NOMO-1 treated with DMSO at 0.1 percent for 48 hours (cell line): Measurements from ENCODE around the gene UNC80.

Experiments used
- DNase-seq: peaks from one replicate; lab custom pipeline; 2025; ENCODE audit not compliant: unreplicated experiment; lab: John Stamatoyannopoulos, UW

Gene UNC80

GRCh38 chr2:209905691-209906090, 134.1 kb downstream of the UNC80 start:
- DNase-seq, result no peak

- DNase-seq, result no peak
Observed at GRCh38 chr2:209907746-209908145, 136.1 kb downstream of the UNC80 start.

GRCh38 chr2:209908511-209908910, 136.9 kb downstream of the UNC80 start:
- no peak for DNase-seq

GRCh38 chr2:209911486-209911885, 139.9 kb downstream of the UNC80 start:
- DNase-seq, result no peak

- no peak for DNase-seq
Observed at GRCh38 chr2:209913786-209914345, 142.2 kb downstream of the UNC80 start.

GRCh38 chr2:209917154-209917771, 145.6 kb downstream of the UNC80 start:
- no peak for DNase-seq

- DNase-seq, result no peak
Observed at GRCh38 chr2:209918251-209918650, 146.6 kb downstream of the UNC80 start.

GRCh38 chr2:209922116-209922515, 150.5 kb downstream of the UNC80 start:
- no peak for DNase-seq

GRCh38 chr2:209929369-209929768, 157.7 kb downstream of the UNC80 start:
- DNase-seq, result no peak

- no peak for DNase-seq
Observed at GRCh38 chr2:209933499-209934483, 162.2 kb downstream of the UNC80 start.

GRCh38 chr2:209936106-209936666, 164.6 kb downstream of the UNC80 start:
- DNase-seq, result no peak

- DNase-seq, result no peak
Observed at GRCh38 chr2:209937893-209938292, 166.3 kb downstream of the UNC80 start.

GRCh38 chr2:209938906-209939305, 167.3 kb downstream of the UNC80 start:
- DNase-seq, result no peak

- DNase-seq, result no peak
Observed at GRCh38 chr2:209940936-209941335, 169.3 kb downstream of the UNC80 start.

GRCh38 chr2:209942426-209942825, 170.8 kb downstream of the UNC80 start:
- DNase-seq, result peak; percentile 72

GRCh38 chr2:209942936-209943605, 171.4 kb downstream of the UNC80 start:
- DNase-seq, result no peak

- no peak for DNase-seq
Observed at GRCh38 chr2:209943776-209944175, 172.1 kb downstream of the UNC80 start.

GRCh38 chr2:209946539-209946938, 174.9 kb downstream of the UNC80 start:
- no peak for DNase-seq

GRCh38 chr2:209956271-209956670, 184.6 kb downstream of the UNC80 start:
- no peak for DNase-seq

- DNase-seq, result no peak
Observed at GRCh38 chr2:209958016-209958415, 186.4 kb downstream of the UNC80 start.

GRCh38 chr2:209960045-209960444, 188.4 kb downstream of the UNC80 start:
- no peak for DNase-seq
